Stomach (tissue), 4 donors: ENCODE data around the gene GNG7.

Experiments
- EP300 ChIP-seq: sonication (generic); formaldehyde crosslinking; IDR thresholded peaks from one replicate; pipeline ENCODE4 v1.6.1; 2017; ENCODE audit warnings: antibody characterized with exemption
- POLR2A ChIP-seq, 4 donors: fragments of 450-650 bp; IDR thresholded peaks; one replicate each; pipeline ENCODE4 v1.6.1; 2016; ENCODE audit warnings: antibody characterized with exemption in 4 of 4, control low read depth in 2 of 4, mild to moderate bottlenecking in 1 of 4, moderate library complexity in 1 of 4
- TF ChIP-seq, protein P1 (sequence below), 7 experiments: fragments of 450-650 bp in 4 of 7; fragments of 200-600 bp in 3 of 7; sonication (generic) in 3 of 7; IDR thresholded peaks; one replicate each; pipeline ENCODE4 v1.5.1; 2016 to 2019; ENCODE audit warnings: antibody characterized with exemption in 7 of 7, control low read depth in 2 of 7, mild to moderate bottlenecking in 1 of 7

DNA sequence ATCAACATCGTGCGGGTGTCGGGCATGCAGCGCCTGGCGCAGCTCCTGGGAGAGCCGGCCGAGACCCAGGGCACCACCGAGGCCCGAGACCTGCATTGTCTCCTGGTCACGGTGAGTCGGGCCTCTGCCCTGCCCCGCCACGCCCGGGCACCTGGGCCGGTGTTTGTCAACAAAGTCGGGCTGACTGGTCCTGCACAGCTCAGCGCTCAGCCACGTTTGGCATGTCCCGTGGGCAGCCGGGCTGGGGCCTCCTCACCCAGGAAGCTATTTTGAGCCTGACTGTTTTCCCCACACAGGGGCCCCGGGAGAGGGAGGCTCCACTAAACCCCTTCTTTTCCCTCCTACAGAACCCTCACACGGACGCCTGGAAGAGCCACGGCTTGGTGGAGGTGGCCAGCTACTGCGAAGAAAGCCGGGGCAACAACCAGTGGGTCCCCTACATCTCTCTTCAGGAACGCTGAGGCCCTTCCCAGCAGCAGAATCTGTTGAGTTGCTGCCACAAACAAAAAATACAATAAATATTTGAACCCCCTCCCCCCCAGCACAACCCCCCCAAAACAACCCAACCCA is 225.3 kb downstream of the GNG7 start:
- TF ChIP-seq EP300 (no peak), POLR2A (IDR thresholded peaks at IDR 0.05) (no peak)
- TF ChIP-seq, protein P1, sequence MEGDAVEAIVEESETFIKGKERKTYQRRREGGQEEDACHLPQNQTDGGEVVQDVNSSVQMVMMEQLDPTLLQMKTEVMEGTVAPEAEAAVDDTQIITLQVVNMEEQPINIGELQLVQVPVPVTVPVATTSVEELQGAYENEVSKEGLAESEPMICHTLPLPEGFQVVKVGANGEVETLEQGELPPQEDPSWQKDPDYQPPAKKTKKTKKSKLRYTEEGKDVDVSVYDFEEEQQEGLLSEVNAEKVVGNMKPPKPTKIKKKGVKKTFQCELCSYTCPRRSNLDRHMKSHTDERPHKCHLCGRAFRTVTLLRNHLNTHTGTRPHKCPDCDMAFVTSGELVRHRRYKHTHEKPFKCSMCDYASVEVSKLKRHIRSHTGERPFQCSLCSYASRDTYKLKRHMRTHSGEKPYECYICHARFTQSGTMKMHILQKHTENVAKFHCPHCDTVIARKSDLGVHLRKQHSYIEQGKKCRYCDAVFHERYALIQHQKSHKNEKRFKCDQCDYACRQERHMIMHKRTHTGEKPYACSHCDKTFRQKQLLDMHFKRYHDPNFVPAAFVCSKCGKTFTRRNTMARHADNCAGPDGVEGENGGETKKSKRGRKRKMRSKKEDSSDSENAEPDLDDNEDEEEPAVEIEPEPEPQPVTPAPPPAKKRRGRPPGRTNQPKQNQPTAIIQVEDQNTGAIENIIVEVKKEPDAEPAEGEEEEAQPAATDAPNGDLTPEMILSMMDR (IDR thresholded peaks at IDR 0.05), result no peak
